ENCODE results near the gene RGS17.
"Not testable (repeated sequence)": the region's sequence is repeated elsewhere in the genome, so short reads cannot be mapped to it uniquely, and the experiment has no call there.

The RGS17 gene

DNA sequence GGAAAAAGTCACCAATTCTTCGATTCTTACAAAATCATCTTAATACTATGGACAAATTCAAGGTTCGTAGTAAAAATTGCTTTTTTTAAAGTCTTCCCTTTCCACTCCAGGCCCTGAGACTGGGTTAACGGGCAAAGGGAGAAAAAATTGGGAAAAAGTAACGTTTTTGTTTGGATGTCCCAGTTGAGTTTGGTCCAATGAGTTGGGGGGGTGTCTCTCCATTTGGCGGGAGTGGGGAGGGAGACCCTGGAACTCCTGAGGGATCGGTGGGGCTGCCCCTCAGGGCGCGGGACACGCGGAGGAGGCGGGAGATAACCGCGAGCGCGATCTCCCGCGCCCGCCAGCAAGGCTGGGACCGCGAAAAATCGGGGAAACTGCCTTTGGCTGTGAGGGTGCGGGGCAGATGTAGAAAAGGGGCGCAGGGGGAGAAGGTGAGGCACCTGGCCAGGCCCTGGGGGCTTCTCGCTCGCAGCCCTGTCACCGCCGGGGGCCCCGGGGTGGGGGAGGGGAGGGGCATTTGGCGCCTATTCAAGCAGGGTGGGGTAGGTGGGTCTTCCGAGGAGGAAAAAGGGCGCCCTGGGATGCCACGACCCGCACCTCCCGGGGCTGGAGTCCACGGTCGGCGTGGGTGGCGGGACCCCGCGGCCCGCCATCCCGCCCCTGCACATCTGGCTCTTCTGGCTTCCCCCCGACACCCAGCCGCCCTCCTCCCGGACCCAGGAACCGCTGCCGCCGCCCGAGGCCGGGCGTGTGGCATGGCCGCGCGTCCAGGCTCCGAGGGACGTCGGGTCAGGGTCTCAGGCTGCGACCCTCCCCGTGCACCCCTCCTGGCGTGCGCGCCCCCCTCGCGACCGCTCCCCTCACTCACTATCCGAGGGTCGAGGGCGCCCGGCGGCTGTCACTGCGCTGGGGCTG, 148.8 kb downstream of the RGS17 start:
- DNase-seq = no peak

- DNase-seq = no peak
Measured at GRCh38 chr6:152981219-152981618, 149.9 kb downstream of the RGS17 start.

DNA sequence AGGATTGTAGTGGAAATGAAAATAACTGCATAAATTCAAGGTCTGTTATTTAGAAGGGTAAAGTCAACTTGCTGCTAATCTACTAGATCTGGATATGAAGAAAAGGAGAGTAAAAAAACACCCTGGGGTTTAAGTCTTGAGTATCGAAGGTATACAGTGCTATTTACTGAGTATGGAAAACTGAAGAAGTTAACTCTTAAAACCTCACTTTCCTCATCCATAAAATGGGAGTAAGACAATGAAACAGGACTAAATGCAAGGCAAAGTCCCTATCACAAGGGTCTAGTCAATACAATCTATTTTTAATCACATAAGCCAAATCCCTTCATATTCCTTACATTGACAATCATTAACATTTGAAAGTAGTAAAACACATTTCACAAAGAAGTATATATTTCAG, 150.4 kb downstream of the RGS17 start:
- no peak for DNase-seq

DNA sequence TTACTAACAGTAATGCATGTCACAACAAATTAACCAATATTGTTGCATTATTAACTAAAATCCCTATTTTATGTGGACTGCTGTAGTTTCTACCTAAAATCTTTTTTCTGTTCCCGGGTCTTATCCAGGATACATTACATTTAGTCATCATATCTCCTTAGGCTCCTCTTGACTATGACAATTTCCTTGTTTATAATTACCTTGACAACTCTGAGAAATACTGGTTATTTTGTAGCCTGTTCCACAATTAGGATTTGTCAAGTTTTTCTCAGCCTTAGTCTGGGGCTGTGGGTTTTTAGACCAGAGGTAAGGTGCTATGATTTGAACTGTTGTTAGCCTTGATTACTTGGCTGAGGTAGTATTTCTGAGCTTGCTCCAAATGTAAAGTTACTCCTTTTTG, 152.0 kb downstream of the RGS17 start:
- no peak for DNase-seq

GRCh38 chr6:152978058-152978457, 153.0 kb downstream of the RGS17 start:
- DNase-seq = no peak

GRCh38 chr6:152977556-152977955, 153.5 kb downstream of the RGS17 start:
- DNase-seq = no peak

GRCh38 chr6:152976749-152977148, 154.3 kb downstream of the RGS17 start:
- no peak for DNase-seq

GRCh38 chr6:152975204-152975915, 155.7 kb downstream of the RGS17 start:
- no peak for DNase-seq

DNA sequence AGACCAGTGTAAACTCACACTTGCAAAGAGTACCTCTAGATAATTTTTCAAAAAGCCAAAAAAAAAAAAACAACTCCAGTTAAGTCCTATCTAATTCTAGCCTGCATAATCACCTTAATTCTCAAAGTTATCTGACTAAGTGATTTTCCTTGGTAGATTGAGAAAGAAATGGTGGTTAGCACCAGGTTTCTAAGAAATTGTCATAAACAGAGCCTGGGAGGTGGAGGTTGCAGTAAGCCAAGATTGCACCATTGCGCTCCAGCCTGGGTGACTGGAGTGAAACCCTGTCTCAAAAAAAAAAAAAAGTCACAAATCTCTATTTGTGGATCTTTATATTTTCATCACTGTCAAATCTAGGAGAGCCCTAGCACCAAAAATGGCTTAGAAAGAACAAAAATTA, 157.2 kb downstream of the RGS17 start:
- DNase-seq = no peak

DNA sequence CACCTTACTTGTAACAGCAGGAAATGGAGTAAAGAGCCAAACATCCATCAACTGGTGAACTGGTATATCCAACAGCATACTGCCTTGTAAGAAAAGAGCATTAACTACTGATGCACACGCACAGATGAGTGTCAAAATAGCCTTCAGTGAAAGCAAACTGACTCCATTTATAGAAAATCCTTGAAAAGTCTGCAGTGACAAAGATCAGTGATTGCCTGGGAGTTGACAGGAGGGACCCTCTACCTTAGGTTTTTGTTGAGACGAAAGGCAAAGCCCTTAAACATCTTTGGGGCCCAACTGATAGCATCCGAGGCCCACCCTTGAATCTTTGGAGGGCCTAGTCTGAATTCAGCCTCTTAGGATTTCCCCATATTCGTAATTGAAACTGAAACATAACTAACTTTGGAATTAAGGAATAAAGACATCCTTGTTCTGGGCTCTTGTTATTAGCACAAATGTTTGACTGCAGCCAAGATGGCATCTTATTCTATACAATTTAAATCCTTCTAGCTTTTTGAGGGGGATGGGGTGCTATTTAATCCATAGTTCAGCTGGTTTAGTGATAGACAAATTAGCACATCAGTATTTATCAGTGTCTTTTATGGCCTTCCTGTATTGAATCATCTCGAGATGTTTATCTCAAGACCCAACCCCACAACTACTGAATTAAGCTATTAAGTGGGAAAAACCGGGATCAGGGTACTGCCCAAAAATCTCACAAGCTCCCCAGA, 161.2 kb downstream of the RGS17 start:
- DNase-seq = no peak

DNA sequence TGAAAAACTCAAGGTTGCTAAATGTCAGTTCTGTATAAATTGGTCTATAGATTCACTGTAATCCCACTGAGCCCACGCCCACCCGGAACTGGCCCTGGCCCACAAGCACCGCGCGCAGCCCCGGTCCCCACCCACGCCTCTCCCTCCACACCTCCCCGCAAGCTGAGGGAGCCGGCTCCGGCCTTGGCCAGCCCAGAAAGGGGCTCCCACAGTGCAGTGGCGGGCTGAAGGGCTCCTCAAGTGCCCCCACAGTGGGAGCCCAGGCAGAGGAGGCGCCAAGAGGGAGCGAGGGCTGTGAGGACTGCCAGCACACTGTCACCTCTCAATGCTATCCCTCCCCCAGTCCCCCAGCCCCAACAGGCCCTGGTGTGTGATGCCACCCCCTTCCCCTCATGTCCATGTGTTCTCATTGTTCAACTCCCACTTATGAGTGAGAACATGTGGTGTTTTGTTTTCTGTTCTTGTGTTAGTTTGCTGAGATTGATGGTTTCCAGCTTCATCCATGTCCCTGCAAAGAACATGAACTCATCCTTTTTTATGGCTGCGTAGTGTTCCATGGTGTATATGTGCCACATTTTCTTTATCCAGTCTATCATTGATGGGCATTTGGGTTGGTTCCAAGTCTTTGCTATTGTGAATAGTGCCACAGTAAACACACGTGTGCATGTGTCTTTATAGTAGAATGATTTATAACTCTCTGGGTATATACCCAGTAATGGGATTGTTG, 164.8 kb downstream of the RGS17 start:
- not testable (repeated sequence) for DNase-seq

DNA sequence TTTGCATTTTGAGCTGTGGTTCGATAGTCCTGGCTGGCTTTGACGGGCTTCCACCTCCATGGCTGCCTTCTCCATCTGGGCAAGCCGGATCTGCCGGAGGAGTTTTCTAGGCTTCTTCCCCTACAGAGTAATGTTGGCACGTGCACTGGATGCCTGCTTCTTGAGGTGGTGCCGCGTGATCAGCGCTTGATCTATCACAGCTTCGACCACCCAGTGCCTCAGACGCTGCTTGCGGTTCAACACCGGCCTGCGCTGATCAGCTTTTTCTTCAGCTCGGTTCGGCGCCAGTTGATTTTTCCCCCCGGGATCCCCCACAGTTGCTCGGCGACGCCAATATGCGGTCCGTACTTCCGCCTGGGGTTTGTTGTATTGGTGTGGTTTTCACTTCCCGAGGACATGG, 171.7 kb downstream of the RGS17 start:
- DNase-seq = no peak

DNA sequence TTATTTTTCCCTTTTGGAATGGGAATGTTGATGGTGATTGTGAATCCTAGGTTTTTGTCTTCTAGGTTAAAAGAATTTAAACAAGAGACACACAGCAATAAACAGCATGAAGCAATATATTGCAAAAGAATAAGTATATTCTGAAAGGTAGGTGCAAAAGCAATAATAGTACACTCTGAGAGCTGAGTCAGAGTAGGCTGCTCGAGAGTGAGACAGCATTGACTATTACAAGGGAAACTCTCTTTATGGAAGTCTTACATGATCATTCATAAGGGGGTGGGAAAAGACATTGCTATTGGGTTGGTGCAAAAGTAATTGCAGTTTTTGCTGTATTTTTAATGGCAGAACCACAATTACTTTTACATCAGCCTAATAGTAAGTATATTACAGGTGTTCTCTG, 173.3 kb downstream of the RGS17 start:
- no peak for DNase-seq

Data from SW 1271 (cell line).